Measurements from ENCODE around the gene RFC2.
A peak's percentile ranks its signal among the peaks of the same experiment; 100 is the strongest.
"Not testable (repeated sequence)": the region's sequence is repeated elsewhere in the genome, so short reads cannot be mapped to it uniquely, and the experiment has no call there.

Gene RFC2

DNA sequence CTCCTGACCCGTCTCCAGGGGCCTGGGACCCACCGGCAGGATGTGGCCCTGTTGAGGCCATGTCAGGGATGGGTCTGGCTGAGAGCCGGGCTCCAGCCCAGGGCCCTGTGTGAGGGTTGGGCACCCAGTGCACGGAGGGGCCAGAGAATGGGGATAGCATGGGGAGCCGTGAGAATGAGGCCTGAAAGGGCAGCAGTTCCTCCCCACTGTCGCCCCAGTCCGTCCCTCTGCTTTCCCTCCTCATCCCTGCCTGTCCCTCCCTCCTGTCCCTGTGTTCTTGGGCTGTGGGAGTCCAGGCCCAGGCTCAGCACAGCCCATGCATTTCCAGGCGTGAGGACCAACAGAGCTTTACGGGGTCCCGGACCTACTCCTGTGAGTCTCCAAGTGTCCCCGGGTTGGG lies 34.8 kb downstream of the RFC2 start:
- DNase-seq (ENCODE audit: low read depth in 1 of 2, low spot score in 1 of 2), result no peak

DNA sequence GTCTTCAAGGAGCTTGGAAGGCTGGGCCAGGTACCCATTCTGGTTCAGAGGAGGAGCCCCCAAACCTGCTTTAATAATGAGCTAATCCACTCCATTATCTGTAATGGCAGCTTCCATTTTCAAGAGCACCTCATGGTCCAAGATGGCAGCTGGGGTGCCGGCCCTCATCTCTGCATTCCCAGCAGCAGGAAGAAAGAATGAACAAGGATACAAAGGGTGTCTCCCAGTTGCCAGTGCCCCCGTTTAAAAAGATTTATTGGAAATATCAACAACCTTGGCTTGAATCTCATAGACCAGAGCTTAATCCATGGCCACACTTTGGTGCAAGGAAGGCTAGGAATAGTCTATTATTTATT lies 35.9 kb downstream of the RFC2 start:
- DNase-seq (ENCODE audit: low read depth in 1 of 2, low spot score in 1 of 2), result no peak

DNA sequence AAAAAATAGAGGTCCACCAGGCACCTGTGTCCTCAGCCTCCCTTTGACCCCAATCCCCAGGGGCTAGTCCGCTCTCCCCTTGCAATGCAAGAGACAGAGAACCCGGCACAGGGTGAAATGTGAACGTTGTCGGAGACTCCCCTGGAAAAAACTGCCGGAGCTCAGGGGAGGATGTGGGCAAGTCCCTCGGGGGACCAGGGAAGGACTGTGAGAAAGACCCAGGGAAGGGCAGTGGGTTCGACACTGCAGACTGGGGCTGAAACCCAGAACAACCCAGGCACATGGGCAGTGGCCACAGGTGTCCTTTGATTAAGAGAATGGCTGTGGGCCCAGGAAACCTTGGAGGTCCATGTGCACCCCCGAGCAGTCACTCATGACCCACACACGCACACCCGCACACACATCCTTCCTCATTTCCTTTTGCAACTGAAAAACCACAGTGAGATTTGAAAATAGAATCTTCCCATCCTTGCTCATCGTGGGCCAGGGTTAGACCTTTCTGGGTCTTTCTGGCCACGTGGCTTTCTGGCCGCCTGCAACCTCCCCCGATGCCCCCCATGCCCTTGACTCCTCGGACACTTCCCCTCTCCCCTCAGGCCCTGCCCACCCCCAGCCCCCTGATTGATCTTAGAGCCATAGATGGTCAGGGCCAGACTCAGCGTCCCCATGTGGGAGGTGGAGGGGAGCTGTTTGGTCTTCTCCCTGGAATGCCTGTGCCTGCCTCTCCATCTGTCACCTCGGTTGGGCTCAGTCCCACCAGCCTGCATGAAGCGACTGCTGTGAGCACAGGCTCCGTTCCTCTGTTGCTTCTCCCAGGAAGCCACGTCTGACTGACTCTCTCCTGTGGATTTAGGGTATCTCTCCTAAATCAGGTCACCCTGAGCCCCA lies 36.5 kb downstream of the RFC2 start:
- no peak for DNase-seq (ENCODE audit: low read depth in 1 of 2, low spot score in 1 of 2)

DNA sequence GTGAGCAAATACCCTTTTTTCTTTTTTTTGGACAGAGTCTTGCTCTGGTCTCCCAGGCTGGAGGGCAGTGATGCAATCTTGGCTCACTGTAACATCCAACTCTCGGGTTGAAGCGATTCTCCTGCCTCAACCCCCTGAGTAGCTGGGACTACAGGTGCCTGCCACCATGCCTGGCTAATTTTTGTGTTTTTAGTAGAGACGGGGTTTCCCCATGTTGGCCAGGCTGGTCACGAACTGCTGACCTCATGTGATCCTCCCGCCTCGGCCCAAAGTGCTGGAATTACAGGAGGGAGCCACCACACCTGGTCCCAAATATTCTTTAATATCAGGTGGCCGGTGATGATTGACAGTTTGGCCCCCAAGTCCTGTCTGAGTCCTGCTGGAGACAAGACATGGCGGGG lies 37.8 kb downstream of the RFC2 start:
- DNase-seq (ENCODE audit: low read depth in 1 of 2, low spot score in 1 of 2), result no peak

DNA sequence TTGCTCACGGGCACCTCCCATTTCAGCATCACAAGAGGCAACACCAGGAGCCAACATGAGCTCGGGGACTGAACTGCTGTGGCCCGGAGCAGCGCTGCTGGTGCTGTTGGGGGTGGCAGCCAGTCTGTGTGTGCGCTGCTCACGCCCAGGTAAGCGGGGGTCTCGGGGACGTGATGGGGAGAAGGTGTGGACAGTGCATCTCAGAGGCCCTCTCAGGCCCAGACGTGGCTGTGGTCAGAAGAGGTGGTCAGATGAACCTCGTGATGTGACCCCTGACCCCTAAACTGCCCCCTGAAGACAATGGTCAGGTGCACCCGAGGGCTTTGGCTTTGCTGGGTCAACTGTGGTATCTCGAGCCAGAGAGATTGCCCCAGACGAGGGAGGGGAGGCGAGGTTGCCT lies 38.3 kb downstream of the RFC2 start:
- no peak for DNase-seq (ENCODE audit: low read depth in 1 of 2, low spot score in 1 of 2)

DNA sequence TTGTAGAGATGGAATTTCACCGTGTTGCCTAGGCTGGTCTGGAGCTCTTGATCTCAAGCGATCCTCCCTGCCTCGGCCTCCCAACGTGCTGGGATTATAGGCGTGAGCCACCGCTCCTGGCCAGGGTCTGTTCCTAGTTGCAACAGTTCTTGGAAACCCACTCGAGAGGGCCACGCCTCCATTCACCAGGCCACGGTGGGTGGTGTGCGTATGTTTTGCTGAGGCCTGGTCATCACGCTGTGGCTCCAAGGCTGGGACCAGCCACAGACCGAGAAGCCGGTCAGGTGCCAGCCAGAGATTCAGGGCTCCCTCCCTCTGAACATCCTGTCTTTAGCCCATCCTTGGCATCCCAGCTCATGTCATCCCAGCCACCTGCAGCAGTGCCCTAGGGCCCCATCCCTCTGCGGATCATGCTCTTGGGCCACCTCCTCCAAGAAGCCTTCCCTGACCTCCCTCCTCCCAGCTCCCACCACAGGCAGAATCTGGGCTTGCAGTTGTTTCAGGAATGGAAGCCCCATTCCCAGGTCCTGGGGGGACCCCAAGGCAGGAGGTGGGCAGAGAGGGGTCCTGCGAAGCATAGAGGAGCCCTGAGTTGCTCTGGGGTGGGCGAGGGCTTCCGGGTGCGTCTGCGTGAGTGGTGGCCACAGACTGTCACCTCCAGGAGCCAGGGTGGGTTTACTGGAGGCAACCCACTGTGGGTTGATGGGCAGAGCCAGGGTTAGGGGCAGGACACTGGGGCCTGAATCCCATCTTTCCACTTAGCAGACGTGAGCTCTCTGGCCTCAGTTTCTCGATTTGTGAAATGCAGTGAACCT lies 39.2 kb downstream of the RFC2 start:
- no peak for DNase-seq (ENCODE audit: low read depth in 1 of 2, low spot score in 1 of 2)

DNA sequence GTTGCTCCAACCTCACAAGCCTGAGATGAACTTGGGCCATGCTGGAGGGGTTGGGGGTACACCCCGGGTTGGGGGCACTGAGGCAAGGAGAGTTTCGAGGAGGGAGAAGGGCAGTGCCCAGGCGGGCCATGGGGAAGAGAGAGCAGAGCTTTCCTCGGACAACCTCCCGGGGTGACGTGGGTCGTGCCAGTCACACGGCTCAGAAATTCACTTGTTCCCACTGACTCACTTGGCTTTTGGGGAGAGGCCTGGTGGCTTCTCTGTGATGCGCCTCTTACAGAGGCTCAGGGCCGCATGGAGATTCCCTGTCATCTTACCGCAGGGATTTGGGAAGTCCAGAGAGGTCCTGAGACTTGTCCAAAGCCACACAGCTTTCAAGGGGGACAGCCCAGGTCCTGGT lies 41.5 kb downstream of the RFC2 start:
- no peak for DNase-seq (ENCODE audit: low read depth in 1 of 2, low spot score in 1 of 2)

DNA sequence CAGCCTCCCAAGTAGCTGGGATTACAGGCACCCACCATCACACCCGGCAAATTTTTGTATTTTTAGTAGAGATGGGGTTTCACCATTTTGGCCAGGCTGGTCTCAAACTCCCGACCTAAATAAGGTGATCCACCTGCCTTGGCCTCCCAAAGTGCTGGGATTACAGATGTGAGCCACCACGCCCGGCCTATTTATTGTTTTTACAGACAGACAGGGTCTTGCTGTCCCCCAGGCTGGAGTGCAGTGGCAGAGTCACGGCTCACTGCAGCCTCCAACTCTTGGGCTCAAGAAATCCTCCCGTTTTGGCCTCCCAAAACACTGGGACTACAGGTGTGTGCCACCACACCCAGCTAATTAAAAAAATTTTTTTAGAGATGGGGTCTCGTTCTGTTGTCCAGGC lies 46.0 kb downstream of the RFC2 start:
- not testable (repeated sequence) for DNase-seq (ENCODE audit: low read depth in 1 of 2, low spot score in 1 of 2)

DNA sequence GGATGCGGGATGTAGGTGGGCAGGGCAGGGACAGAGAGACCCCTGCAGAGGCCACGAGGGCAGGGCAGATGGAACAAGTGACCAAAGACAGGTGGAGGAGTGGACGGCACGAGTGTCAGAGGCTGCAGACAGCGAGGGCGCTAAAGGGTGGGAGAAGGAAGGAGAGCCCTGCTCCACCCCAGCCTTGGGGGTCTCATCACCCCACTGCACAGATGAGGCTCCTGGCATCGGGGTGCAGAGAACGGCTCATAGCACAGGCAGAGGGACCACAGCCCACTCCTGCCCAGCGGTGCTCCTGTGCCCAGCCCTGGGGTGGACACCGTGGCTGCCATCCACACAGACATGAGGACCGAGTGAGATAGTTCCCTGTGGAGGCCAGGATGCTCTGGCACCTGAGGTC lies 46.6 kb downstream of the RFC2 start:
- DNase-seq (ENCODE audit: low read depth in 1 of 2, low spot score in 1 of 2), result no peak

DNA sequence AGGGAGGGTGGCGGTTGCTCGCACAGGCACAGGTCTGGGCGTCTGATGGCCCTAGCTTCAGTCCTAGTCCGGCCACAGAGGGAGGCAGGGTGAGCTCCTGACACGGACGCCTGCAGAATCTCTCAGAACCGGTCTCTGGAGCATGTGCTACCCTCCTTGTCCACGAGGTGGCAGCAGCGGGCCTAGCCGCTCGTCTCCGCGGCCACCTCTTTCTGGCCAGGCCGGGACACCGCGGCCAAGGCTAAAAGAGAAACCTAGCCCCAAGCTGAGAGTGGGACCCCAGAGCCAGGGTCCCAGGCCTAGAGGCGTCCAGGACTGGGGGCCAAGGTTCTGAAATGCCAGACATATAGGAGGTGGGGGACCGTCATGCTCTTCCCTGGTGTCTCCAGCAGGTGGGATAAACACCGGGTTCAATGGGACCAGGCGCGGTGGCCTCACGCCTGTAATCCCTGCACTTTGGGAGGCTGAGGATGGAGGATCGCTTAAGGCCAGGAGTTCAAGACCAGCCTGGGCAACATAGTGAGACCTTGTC lies 47.5 kb downstream of the RFC2 start:
- DNase-seq (ENCODE audit: low read depth in 1 of 2, low spot score in 1 of 2), result peak; percentile 63 to 72

DNA sequence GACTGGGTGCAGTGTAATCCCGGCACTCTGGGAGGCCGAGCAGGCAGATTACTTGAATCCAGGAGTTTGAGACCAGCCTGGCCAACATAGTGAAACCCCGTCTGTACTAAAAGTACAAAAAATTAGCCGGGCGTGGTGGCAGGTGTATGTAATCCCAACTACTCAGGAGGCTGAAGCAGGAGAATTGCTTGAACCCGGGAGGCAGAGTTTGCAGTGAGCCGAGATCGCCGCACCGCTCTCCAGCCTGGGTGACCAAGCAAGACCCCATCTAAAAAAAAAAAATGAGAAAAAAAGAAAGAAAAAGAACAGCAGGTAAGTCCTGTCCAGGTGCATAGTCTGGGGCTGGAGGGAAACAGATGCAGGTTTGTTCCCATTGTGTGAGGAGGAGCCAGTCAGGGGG lies 48.1 kb downstream of the RFC2 start:
- DNase-seq (ENCODE audit: low read depth in 1 of 2, low spot score in 1 of 2), result not testable (repeated sequence)

DNA sequence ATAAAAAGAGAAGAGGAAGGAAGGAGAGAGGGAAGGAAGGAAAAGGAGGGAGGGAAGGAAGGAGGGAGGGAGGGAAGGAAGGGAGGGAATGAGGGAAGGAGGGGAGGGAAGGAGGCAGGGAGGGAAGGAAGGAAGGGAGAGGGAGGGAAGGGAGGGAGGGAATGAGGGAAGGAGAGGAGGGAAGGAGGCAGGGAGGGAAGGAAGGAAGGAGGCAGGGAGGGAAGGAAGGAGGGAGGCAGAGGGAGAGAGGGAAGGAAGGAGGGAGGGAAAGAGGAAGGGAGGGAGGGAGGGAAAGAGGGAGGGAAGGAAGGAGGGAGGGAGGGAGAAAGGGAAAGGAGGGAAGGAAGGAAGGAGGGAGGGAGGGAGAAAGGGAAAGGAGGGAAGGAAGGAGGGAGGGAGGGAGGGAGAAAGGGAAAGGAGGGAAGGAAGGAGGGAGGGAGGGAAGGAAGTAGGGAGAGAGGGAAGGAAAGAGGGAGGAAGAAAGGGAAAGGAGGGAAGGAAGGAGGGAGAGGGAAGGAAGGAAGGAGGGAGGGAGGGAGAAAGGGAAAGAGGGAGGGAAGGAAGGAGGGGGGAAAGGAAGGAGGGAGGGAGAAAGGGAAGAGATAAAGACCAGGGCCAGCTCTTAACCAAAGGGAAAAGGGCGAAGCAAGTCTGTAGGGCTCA lies 50.1 kb downstream of the RFC2 start:
- DNase-seq (ENCODE audit: low read depth in 1 of 2, low spot score in 1 of 2), result no peak

DNA sequence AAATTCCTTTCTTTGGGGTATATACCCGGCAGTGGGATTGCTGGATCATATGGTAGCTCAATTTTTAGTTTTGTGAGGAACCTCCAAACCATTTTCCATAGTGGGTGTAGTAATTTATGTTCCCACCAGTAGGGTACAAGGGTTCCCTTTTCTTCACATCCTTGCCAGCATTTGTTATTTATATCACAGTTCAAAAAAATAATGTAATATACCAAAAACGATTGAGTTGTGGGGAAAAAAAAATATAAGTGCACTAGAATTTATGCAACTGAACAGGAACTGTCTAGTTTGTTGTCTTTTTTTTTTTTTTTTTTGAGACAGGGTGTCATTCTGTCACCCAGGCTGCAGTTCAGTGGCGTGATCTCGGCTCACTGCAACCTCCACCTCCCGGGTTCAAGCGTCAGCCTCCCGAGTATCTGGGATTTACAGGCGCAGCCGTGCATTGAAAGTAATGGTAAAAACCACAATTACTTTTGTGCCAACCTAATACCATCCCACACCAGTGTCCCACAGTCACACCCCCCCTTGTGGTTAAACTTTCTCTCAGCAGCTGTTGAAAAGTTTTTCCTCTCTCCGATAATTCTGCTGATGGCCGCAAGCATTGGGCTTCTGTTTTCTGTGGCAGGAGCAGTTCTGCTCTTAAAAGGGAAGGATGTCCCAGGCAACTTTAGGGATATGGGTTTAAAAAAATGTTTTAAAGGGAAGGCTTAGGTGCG lies 51.2 kb downstream of the RFC2 start:
- no peak for DNase-seq (ENCODE audit: low read depth in 1 of 2, low spot score in 1 of 2)

DNA sequence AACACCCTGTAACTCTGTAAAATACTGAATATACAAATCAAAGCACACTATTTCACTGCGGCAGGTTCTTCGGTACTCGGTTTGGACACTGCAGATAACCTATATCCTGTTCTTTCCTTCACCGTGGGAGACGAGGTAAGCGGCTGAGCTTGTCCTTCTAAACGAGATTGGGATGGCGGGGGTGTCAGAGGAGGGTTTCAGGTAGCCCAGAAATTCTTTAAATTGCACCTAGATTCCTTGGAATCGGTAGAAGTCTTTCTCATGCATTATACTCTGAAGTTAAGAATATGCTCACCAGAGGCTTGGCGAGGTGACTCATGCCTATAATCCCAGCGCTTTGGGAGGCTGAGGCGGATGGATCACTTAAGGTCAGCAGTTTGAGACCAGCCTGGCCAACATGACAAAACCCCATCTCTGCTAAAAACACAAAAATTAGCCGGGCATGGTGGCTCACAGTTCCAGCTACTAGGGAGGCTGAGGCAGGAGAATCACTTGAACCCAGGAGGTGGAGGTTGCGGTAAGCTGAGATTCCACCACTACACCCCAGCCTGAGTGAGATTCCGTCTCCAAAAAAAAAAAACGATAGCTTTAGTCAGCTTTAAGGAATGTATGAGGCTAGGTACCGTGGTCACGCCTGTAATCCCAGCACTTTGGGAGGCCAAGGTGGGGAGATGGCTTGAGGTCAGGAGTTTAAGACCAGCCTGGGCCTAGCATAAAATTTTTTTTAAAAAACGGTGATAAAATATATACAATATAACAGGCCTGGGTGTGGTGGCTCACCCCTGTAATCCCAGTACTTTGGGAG lies 54.4 kb downstream of the RFC2 start:
- no peak for DNase-seq (ENCODE audit: low read depth in 1 of 2, low spot score in 1 of 2)

DNA sequence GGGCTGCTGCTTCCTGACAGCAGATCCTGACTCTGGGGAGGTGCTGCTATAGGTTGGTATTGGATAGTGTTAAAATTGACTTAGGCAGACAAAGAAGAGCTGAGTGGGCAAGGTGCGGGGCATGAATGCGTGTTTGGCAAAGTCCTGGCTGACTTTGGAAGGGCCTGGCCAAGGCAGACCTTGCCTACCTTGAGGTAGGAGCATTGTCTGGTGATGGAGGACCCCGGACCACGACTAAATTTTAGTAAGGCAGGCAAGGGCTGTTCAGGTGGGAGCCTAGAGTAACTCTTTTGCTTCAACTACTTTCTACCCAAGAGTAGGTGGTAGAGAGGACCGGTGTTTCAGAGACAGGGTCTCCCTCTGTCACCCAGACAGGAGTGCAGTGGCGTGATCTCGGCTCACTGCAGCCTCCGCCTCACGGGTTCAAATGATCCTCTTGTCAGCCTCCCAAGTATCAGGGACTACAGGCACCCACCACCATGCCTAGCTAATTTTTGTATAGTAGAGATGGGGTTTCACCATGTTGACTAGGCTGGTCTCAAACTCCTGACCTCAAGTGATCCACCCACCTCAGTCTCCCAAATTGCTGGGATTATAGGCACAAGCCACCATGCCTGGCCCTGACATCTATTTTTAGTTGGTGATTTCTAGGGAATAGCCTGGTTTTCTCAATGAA lies 56.6 kb downstream of the RFC2 start:
- no peak for DNase-seq (ENCODE audit: low read depth in 1 of 2, low spot score in 1 of 2)

DNA sequence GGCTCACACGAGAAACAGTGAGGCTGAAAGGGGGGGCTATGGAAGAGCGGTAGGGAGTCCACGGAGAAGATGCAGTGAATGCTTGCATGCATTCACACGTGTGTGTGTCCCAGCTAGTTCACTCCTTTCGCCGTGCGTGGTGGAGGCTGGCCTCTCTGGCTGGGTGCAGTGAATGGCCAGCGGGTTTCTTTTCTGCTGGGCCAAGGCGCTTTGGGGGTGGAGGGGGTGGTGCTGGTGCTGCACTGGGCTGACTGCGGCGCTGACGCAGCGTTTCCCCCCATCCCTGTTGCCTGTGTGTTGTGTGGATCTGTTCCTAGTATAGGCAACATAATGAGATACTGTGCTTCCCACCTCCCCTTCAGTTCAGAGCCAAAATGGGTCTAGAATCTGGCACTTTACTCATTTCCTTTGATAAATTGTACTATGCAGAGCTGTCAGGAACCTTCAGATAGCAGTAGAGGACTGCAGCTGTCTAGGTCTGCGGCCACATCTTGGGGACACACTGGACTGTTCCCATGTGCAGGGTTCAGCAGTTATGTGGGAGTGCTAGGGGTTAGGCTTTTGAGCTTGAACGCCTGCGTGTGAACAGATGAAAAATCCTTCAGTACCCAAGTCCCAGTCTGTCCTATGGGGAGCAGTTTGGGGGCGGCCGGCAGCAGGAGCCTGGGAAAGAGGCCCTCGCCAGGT lies 58.1 kb downstream of the RFC2 start:
- not testable (repeated sequence) for DNase-seq (ENCODE audit: low read depth in 1 of 2, low spot score in 1 of 2)

DNA sequence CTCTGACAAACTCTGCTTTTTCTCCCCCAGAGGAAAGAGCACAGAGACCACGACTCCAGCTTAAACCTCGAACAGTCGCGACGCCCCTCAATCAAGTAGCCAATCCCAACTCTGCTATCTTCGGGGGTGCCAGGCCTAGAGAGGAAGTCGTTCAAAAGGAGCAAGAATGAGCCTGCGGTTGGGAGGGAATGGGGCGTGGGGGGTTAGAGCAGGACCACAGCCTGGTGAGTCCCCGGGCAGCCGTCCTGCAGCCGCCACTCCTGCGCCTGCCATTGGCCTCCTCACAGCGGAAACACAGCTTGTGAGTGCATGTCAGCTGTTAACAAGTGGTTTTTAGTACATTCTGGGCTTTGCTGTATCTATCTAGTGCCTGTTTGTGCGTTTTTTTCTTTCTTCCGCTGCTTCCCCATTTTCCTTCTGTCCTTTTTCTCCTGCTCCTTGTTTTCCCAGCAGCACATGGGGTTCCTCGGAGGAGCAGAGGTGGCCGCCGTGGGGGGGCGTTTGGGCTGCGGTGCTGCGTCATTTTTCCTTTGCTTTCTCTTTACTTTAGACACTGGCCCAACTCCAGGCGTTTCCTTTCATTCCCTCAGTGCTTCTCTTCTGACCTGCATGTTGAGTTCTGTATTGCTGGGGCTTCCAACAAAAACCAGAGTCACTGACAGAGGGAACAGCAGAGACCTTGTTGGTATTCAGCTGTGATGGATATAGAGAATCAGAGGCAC lies 58.9 kb downstream of the RFC2 start:
- DNase-seq (ENCODE audit: low read depth in 1 of 2, low spot score in 1 of 2), result not testable (repeated sequence)

DNA sequence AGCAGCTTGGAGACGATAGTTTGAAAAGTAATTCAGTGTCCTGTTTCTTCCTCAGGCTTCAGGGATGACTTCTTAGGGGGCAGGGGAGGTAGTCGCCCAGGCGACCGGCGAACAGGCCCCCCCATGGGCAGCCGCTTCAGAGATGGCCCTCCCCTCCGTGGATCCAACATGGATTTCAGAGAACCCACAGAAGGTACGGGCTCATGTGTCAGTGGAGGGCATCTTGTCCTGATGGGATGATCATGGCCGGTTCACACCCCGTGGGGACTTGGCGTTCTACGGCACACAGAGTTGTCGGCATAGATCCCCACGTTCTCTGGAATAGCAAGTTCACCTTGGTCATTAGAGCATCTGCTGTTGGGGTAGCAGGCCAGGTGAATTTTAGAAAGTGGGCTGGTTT lies 59.5 kb downstream of the RFC2 start:
- DNase-seq (ENCODE audit: low read depth in 1 of 2, low spot score in 1 of 2), result no peak

All from activated CD4-positive, alpha-beta T cell treated with anti-CD3 and anti-CD28 coated beads, Interleukin-2, amount 50 U/mL, for 24 hours (primary cell).